ENCODE data around the gene HTN3. TPM values are rescaled to one million over a fixed set of nuclear protein-coding genes. Genes with fewer than 3 reads are reported as not detected.
"Not testable (repeated sequence)": the region's sequence is repeated elsewhere in the genome, so short reads cannot be mapped to it uniquely, and the experiment has no call there.

Gene HTN3
- polyA plus RNA-seq, 3 donors = not detected

- no peaks in the 10 kb centered on the region for H3K79me2 ChIP-seq (ENCODE audit: insufficient read depth, low read length)
- Mint-ChIP-seq H3K9me3 (peaks cover 0 to 10% (median 3%) of the 10 kb centered on the region in 7 donors), H3K36me3 (no peaks in the 10 kb centered on the region), H3K27ac (no peak overlapping the region), H3K4me3 (no peak overlapping the region), H3K27me3 (ENCODE audit: low read depth in 3 of 3) (no peaks in the 10 kb centered on the region), H3K4me1 (no peaks in the 10 kb centered on the region)
- peaks cover 0 to 4% of the 10 kb centered on the region in 2 donors for H3K9me3 ChIP-seq (replicated peaks in 1 of 2; ENCODE audit: control insufficient read depth in 1 of 2, insufficient read depth in 1 of 2, low read length in 2 of 2)
- H3K4me3 ChIP-seq (replicated peaks in 1 of 3; ENCODE audit: low read depth in 2 of 3, low read length in 3 of 3) = no peak overlapping the region
- H3K9ac ChIP-seq (ENCODE audit: insufficient read depth, low read length, poor library complexity, severe bottlenecking) = no peak overlapping the region
- DNase-seq = no peak
- H4K20me1 ChIP-seq (ENCODE audit: insufficient read depth, low read length) = no peaks in the 10 kb centered on the region
- no peaks in the 10 kb centered on the region for H3K27me3 ChIP-seq (ENCODE audit: control insufficient read depth in 2 of 2, insufficient read depth in 2 of 2, low read length in 2 of 2)
- TF ChIP-seq CTCF (IDR thresholded peaks at IDR 0.05) = no peak
- no peak overlapping the region for H3K27ac ChIP-seq (ENCODE audit: low read depth in 1 of 2, low read length in 2 of 2)
- no peak overlapping the region for H3K4me2 ChIP-seq (replicated peaks; ENCODE audit: extremely low read depth, low read length, poor library complexity, severe bottlenecking)
- no peak overlapping the region for H2AFZ ChIP-seq (ENCODE audit: insufficient read depth, low read depth, low read length, poor library complexity, severe bottlenecking)
- intact Hi-C loops (cut with micrococcal nuclease) = no loop called here
- H3K4me1 ChIP-seq (ENCODE audit: control insufficient read depth in 1 of 2, insufficient read depth in 2 of 2, low read length in 2 of 2) = no peaks in the 10 kb centered on the region
- WGBS (ENCODE audit: insufficient coverage) = 100% methylated on average over 1 of the region's 2 CpGs
- H3K36me3 ChIP-seq (replicated peaks in 1 of 2; ENCODE audit: control insufficient read depth in 1 of 2, insufficient read depth in 2 of 2, low read length in 2 of 2) = no peaks in the 10 kb centered on the region
Measured at GRCh38 chr4:70023218-70023617, 5.0 kb upstream of the HTN3 start.

DNA sequence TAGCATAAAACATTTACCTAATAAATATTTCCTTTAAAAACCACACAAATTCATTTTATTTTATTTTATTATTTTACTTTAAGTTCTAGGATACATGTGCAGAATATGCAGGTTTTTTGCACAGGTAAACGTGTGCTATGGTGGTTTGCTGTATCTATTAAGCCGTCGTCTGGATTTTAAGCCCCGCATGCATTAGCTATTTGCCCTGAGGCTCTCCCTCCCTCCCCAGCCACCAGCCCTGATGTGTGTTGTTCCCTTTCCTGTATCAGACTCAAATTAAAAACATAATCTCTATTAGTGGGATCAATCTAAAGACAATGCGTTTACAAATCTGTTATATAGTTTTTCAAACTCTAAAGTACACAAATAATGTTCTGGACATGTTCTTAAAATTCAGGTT, 1.2 kb upstream of the HTN3 start:
- Histone ChIP-seq H3K9ac (ENCODE audit: insufficient read depth, low read length, poor library complexity, severe bottlenecking) (no peak overlapping the region), H3K4me1 (ENCODE audit: control insufficient read depth in 1 of 2, insufficient read depth in 2 of 2, low read length in 2 of 2) (no peaks in the 10 kb centered on the region), H3K4me2 (replicated peaks; ENCODE audit: extremely low read depth, low read length, poor library complexity, severe bottlenecking) (no peak overlapping the region), H3K27ac (ENCODE audit: low read depth in 1 of 2, low read length in 2 of 2) (no peak overlapping the region), H3K36me3 (replicated peaks in 1 of 2; ENCODE audit: control insufficient read depth in 1 of 2, insufficient read depth in 2 of 2, low read length in 2 of 2) (no peaks in the 10 kb centered on the region), H3K27me3 (ENCODE audit: control insufficient read depth in 2 of 2, insufficient read depth in 2 of 2, low read length in 2 of 2) (no peaks in the 10 kb centered on the region), H3K4me3 (replicated peaks in 1 of 3; ENCODE audit: low read depth in 2 of 3, low read length in 3 of 3) (no peak overlapping the region), H3K9me3 (replicated peaks in 1 of 2; ENCODE audit: control insufficient read depth in 1 of 2, insufficient read depth in 1 of 2, low read length in 2 of 2) (no peaks in the 10 kb centered on the region), H4K20me1 (ENCODE audit: insufficient read depth, low read length) (no peaks in the 10 kb centered on the region), H3K79me2 (ENCODE audit: insufficient read depth, low read length) (no peaks in the 10 kb centered on the region), H2AFZ (ENCODE audit: insufficient read depth, low read depth, low read length, poor library complexity, severe bottlenecking) (no peak overlapping the region)
- H3K27ac Mint-ChIP-seq = no peak overlapping the region
- peaks cover 0 to 1% (median 0%) of the 10 kb centered on the region in 7 donors for H3K9me3 Mint-ChIP-seq
- intact Hi-C loops (cut with micrococcal nuclease) = no loop called here
- no peaks in the 10 kb centered on the region for H3K36me3 Mint-ChIP-seq
- H3K4me1 Mint-ChIP-seq = no peaks in the 10 kb centered on the region
- no peaks in the 10 kb centered on the region for H3K27me3 Mint-ChIP-seq (ENCODE audit: low read depth in 3 of 3)
- H3K4me3 Mint-ChIP-seq = no peak overlapping the region
- no CpG with 5 or more reads among the region's 5 CpGs for WGBS (ENCODE audit: insufficient coverage)
- no peak for DNase-seq
- TF ChIP-seq CTCF (IDR thresholded peaks at IDR 0.05) = no peak

GRCh38 chr4:70037559-70037958, 9.3 kb downstream of the HTN3 start:
- H3K4me3 ChIP-seq (replicated peaks in 1 of 3; ENCODE audit: low read depth in 2 of 3, low read length in 3 of 3); H3K79me2 ChIP-seq (ENCODE audit: insufficient read depth, low read length); H3K4me2 ChIP-seq (replicated peaks; ENCODE audit: extremely low read depth, low read length, poor library complexity, severe bottlenecking); H3K36me3 Mint-ChIP-seq; H3K9ac ChIP-seq (ENCODE audit: insufficient read depth, low read length, poor library complexity, severe bottlenecking); H3K27me3 Mint-ChIP-seq (ENCODE audit: low read depth in 3 of 3); H3K4me1 Mint-ChIP-seq; H3K4me1 ChIP-seq (ENCODE audit: control insufficient read depth in 1 of 2, insufficient read depth in 2 of 2, low read length in 2 of 2); H3K27ac ChIP-seq (ENCODE audit: low read depth in 1 of 2, low read length in 2 of 2); H4K20me1 ChIP-seq (ENCODE audit: insufficient read depth, low read length); H3K4me3 Mint-ChIP-seq; DNase-seq; H3K27ac Mint-ChIP-seq; intact Hi-C loops (cut with micrococcal nuclease); H2AFZ ChIP-seq (ENCODE audit: insufficient read depth, low read depth, low read length, poor library complexity, severe bottlenecking); H3K36me3 ChIP-seq (replicated peaks in 1 of 2; ENCODE audit: control insufficient read depth in 1 of 2, insufficient read depth in 2 of 2, low read length in 2 of 2); H3K27me3 ChIP-seq (ENCODE audit: control insufficient read depth in 2 of 2, insufficient read depth in 2 of 2, low read length in 2 of 2): not testable (repeated sequence)
- WGBS (ENCODE audit: insufficient coverage) = 90% methylated on average over 18 of the region's 18 CpGs
- peaks cover 0 to 21% of the 10 kb centered on the region in 2 donors for H3K9me3 ChIP-seq (replicated peaks in 1 of 2; ENCODE audit: control insufficient read depth in 1 of 2, insufficient read depth in 1 of 2, low read length in 2 of 2)
- peaks cover 4 to 19% (median 11%) of the 10 kb centered on the region in 7 donors for H3K9me3 Mint-ChIP-seq

Measured in CD14-positive monocyte (primary cell).